8988T (cell line): ENCODE results near the gene CNKSR2.

Source experiments
- DNase-seq: peaks from one replicate; pipeline ENCODE4 v3.0.0; 2011

The CNKSR2 gene

DNA sequence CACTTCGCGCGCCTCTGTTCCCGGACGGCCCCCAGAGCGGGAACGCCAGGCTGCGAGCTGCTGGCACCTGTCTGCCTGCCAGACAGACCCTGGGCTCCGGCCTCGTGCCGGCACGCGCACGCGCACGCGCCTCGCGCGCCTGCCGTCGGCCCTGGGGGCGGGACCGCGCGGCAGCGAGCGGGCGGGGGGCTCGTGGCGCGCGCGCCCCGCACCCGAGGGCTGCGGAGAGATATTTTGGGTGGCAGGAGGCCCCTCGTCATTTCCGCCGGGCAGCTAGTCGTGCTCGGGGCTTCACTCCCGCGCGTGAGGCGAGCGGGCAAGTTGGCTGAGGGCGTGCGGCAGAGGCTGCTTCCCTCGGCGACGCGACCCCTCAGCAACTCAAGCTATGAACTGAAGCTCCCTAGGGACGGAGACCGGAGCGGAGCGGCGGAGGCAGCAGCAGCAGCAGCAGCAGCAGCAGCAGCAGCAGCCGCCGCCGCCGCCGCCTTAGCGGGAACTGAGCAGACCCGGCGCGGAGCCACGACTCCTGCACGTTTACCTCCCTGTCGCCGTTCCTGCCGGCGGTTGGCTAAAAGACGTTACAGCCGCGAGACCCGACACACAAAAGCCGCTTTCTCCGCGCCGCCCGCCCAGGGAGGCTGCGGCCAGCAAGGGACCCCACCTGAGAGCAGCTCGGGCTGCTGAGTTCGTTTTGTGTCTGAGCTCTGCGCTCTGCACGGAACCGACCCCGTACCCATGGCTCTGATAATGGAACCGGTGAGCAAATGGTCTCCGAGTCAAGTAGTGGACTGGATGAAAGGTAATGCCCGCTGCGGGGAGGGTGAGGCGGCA lies at the start of gene CNKSR2:
Gene CNKSR2 (plus strand): TSS at position 256 of the 831 bp plus-strand sequence. CDS start 480 bp downstream, at position 736.
- no peak for DNase-seq

- DNase-seq: no peak
Observed at GRCh38 chrX:21354725-21355124, 19.5 kb upstream of the CNKSR2 start.

DNA sequence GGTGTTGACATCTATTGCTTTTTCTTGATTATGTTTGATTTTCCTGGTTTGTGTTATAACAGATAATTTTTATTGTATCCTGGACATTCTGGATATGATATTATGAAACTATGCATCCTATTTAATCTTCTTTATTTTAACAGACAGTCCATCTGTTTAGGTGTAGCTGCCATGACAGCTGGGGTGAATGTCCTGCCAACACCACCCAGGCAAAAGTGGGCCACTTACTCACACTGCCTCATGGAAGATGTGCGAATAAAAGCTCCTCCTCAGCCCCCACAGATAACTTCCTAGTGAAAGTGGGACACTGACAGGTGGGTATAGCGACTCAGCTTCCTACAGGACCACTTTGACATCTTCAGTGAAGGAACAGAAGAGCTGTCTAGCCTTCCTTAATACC lies 18.4 kb upstream of the CNKSR2 start:
- no peak for DNase-seq

GRCh38 chrX:21369613-21370012 lies 4.6 kb upstream of the CNKSR2 start:
- no peak for DNase-seq

DNA sequence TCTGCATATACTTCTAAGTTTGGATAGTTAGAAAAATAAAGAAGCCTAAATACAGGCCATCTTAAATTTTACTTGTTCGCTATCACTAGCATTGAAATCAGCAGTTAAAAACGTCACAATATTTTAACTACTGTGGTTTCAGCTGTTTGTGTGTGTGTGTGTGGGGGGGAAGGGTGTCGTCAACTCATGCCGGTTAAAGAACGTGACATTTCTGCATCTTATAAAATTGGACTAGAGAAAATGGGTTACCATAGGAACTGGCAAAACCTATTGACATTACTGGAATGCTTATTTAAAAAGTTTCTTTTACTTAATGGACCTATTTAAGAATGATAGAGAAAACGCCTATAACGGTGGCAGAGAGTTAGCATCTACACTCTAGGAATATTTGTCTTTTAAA lies 1.2 kb upstream of the CNKSR2 start:
- no peak for DNase-seq

GRCh38 chrX:21373637-21374162 lies 518 bp upstream of the CNKSR2 start:
- no peak for DNase-seq

GRCh38 chrX:21374994-21375707 lies 933 bp downstream of the CNKSR2 start:
- DNase-seq: no peak

DNA sequence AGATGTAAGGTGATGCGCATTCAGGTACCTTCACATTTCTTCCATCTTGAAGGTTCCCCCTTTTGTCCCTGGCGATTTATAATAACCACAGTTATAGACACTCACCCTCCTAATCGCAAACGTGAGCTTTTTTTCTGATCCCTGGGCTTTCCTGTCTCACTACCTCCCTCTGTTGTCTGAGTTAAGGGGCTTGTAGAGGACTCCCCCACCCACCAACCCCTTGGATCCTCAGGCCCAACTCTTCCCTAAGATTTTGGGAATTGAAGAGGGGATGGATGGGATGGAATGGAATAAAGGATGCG lies 1.4 kb downstream of the CNKSR2 start:
- no peak for DNase-seq

- DNase-seq: no peak
Observed at GRCh38 chrX:21376636-21377035, 2.4 kb downstream of the CNKSR2 start.

GRCh38 chrX:21379991-21380390 lies 5.8 kb downstream of the CNKSR2 start:
- DNase-seq: no peak

- no peak for DNase-seq
Observed at GRCh38 chrX:21382715-21383114, 8.5 kb downstream of the CNKSR2 start.

- no peak for DNase-seq
Observed at GRCh38 chrX:21383546-21383945, 9.3 kb downstream of the CNKSR2 start.

- DNase-seq: no peak
Observed at GRCh38 chrX:21384178-21384577, 10.0 kb downstream of the CNKSR2 start.

DNA sequence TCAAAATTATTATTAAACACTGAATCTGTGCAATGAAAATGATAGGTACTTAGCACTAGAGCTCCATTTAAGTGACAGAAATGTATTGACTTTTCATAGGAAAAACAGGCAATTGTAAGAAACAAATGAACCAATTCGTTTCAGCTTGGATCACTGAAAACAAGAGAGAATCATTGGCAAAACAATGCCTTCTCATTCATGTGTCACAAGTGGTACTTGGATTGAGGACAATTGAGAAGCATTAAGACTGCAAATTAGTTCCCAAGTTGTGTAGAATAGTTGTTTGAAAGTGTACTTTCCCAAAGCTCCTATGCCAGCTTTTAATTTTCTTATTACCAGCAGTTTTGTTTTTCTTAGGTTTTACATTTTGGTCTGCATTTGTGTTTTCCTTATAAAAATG lies 20.6 kb downstream of the CNKSR2 start:
- no peak for DNase-seq

DNA sequence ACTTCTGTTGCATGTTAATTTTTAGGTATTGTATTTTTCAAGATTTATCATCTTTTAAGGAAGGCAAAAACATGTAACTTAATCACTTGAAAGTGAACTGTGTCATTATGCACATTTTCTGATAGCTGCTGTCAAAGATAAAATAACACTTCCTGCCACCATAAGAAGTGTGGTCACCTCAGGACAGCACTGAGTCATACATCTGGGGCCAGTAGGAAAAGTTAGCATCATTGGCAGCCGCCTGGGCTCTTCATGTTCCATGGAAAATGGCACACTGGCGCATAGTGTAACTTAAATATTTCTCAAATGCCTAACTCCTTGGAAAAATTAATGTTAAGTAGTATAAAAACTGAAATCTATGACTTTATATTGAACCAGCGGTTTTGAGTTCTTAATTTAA lies 24.2 kb downstream of the CNKSR2 start:
- no peak for DNase-seq

- DNase-seq: no peak
Observed at GRCh38 chrX:21400408-21401121, 26.3 kb downstream of the CNKSR2 start.

- no peak for DNase-seq
Observed at GRCh38 chrX:21408307-21408706, 34.1 kb downstream of the CNKSR2 start.

DNA sequence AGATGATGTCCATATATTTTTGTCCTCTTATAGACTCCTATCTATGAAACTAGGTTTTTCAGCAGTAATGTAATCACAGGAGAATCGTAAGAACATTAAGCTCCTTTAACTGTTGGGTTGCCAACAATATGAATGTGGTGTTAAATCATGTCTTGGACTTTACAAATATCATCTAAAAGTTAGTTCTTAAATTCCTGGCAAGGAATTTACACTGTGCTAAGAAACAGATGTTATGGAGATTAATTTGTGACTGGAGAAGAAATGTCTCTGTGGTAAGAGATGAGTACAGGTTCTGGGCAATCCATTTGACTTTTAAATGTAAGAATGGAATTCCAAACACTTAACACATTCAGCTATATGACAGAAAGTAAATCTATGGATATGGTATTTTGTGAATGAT lies 34.6 kb downstream of the CNKSR2 start:
- DNase-seq: no peak

DNA sequence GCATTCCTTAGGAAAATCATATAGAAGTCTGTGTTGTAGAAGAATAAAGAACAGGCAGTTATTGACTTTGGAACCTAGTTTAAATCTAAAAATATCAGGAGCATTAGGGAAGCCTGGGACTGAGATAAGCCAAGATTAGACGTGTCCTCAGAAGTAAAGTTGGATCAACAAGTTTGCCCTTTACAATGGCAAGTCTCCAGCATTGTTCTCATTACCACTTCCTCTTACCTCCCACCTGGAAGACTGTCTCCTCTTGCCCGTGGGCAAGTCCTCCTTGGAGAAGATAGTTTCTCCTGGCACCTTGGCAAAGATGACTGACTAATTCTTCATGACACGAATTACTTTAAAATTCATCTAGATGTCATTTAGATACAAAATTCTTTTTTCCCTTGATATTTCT lies 37.8 kb downstream of the CNKSR2 start:
- no peak for DNase-seq

DNA sequence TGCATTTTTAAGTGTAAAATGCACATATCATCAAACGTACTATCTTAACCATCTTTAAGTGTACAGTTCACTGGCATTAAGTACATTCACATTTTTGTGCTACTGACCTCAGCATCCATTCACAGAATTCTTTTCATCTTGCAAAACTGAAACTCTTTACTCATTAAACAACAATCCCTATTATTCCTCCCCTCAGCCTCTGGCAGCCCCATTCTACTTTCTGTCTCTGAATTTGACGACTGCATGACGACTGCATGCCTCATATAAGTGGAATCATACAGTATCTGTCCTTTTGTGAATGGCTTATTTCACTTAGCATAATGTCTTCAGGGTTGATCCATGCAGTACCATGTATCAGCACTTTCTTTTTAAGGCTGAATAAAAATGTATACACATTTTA lies 38.7 kb downstream of the CNKSR2 start:
- no peak for DNase-seq

DNA sequence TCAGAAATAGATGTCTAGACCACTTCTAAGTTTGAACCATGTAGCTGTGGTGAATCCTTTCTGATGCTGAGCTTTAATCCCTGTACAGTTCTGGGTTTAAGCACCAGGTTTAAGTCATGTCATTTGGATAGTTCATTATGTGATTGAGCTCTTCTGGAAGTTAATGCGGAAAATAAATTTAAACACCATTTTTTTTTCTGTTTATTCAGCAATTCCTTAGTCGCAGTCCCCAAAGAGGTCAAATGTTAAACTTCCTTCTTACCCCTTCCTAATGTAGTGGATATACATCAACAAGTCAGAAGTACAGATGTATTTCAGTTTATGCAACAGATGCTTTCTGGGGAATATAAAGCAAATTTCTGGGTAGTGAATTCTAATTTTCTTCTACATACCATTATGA lies 52.9 kb downstream of the CNKSR2 start:
- DNase-seq: no peak

DNA sequence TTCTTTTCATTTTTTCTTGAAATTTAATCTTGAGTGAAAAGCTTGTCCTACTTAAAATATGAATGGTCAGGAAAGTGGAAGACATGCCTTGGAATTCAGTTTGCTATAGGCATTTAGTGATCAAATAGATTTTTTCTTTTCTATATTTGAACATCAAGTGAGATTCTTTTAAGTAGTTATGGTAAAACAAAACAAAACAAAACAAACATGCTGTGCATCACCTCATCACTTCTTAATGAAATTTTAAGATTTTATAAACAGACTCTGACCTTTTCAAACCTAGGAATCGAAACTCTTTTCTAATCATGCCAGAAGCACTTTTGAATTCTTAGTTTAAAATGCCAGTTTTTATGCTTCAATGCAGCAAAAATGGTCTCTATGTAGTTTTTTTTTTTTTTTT lies 62.8 kb downstream of the CNKSR2 start:
- DNase-seq: no peak

DNA sequence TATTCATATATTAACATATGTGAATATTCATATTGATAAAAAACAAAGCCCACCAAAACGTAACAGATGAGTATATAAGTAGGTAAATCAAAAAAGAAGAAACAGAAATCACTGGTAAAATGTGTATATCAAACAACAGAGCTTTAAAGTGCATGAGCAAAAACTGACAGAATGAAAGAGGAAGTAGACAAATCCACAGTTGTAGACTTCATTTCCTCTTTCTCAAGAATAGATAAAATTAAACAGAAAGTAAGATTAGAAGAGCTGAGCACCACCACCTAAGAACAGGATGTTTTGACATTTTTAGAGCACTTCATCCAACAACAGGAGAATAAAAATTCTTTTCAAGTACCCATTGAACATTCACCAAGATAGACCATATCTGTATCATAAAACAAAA lies 64.6 kb downstream of the CNKSR2 start:
- no peak for DNase-seq

DNA sequence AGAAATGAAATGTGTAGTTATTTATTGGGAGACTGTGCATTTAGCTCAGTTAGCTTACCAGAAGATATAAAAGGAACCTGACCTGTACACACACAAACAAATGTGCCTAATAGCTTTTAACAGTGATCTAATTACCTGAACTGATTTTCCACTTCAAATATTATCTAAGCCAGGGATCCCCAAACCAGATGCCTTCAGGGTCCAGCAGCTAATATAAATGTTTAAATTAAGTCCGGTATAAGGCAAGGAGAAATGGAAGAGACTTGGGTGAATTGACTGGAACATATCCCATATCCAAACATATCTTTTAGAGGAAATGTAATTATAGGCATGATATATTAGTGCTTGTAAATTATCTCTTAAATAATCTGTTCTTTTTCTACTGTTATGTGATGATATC lies 66.7 kb downstream of the CNKSR2 start:
- no peak for DNase-seq
